Subcutaneous adipose tissue (tissue), 4 donors: ENCODE data around the gene RGS6. TPM values are rescaled to one million over a fixed set of nuclear protein-coding genes. Genes with fewer than 3 reads are reported as not detected.

Source experiments
- CTCF ChIP-seq: fragments of 450-650 bp; IDR thresholded peaks from one replicate; pipeline ENCODE4 v1.5.1; 2016; ENCODE audit warnings: low read depth, mild to moderate bottlenecking, control low read depth, antibody characterized with exemption, moderate library complexity
- total RNA-seq, 4 donors: library from RNA; depleted of rRNA; stranded (reverse); fragments of >200 nt; gene quantifications; one replicate each; pipeline ENCODE4 v1.1.0, GENCODE V29; 2016

RGS6 gene
- total RNA-seq, 4 donors from 2014 or later, result 4.4 to 32.0 (median 11.4) TPM

GRCh38 chr14:72567226-72567625 is 635.0 kb downstream of the RGS6 start:
- no peak for TF ChIP-seq CTCF

GRCh38 chr14:72568296-72568992 is 636.2 kb downstream of the RGS6 start:
- TF ChIP-seq CTCF, result no peak

- no peak for TF ChIP-seq CTCF
Observed at GRCh38 chr14:72573725-72574417, 641.6 kb downstream of the RGS6 start.

GRCh38 chr14:72574715-72575114 is 642.5 kb downstream of the RGS6 start:
- no peak for TF ChIP-seq CTCF

GRCh38 chr14:72576258-72576657 is 644.0 kb downstream of the RGS6 start:
- no peak for TF ChIP-seq CTCF

- TF ChIP-seq CTCF, result no peak
Observed at GRCh38 chr14:72577521-72577920, 645.3 kb downstream of the RGS6 start.

- TF ChIP-seq CTCF, result no peak
Observed at GRCh38 chr14:72578514-72578913, 646.3 kb downstream of the RGS6 start.
